ENCODE measurements around the gene FAAP20.

GRCh38 chr1:2239013-2239370 lies 44.4 kb upstream of the FAAP20 start:
- no peak for TF ChIP-seq CTCF (IDR thresholded peaks at IDR 0.05; ENCODE audit: low read length)
- no peak for TF ChIP-seq EZH2phosphoT487 (IDR thresholded peaks at IDR 0.05; ENCODE audit: low read length)
